VCaP (cell line): ENCODE results near the gene FAM3A.
"Not testable (repeated sequence)": the region's sequence is repeated elsewhere in the genome, so short reads cannot be mapped to it uniquely, and the experiment has no call there.

Experiments
- H3K27ac ChIP-seq: fragments of 450-650 bp; 2 replicates; pipeline ENCODE4 v1.5.1; 2017
- CTCF ChIP-seq: fragments of 450-650 bp; conservative IDR thresholded peaks from 2 replicates; pipeline ENCODE4 v1.5.1; 2017; ENCODE audit warnings: mild to moderate bottlenecking, moderate library complexity

FAM3A gene

GRCh38 chrX:154505734-154506133 is 10.3 kb downstream of the FAM3A start:
- H3K27ac ChIP-seq, result no peak overlapping the region

DNA sequence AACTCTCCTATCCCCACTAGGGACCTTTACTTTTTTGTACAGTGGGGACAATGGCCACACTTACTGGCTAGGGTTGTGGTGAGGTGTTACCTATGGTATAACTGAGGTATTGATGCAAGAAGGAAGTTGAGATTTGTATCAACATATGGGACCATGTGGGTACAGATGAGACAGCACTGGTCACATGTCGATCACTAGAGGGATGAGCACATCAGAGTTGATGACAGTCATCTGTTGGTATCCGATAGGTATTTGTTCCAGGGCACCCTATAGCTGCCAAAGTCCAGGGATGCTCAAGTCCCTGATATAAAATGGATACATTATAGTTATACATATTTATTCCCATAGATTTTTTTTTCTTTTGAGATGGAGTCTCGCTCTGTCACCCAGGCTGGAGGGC is 13.0 kb downstream of the FAM3A start:
- no peak for TF ChIP-seq CTCF
- H3K27ac ChIP-seq, result no peak overlapping the region

More at GRCh38 chrX:154505734-154506133, 10.3 kb downstream of the FAM3A start:
- TF ChIP-seq CTCF, result no peak

- TF ChIP-seq CTCF, result no peak
- H3K27ac ChIP-seq, result no peak overlapping the region
These were observed 13.9 kb downstream of the FAM3A start for GRCh38 chrX:154502098-154502497.

DNA sequence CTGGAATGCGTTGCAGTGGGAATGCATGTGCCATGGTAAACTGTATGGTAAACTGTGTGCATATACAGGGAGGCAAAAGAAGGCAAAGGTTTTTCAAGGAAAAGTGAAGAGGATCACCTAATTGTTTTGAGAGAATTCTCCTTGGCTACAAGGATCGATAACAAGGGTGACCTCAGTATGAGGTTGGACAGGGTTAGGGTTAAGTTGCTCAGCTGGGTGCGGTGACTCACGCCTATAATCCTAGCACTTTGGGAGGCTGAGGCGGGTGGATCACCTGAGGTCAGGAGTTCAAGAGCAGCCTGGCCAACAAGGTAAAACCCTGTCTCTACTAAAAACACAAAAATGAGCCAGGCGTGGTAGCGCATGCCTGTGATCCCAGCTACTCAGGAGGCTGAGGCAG is 14.6 kb downstream of the FAM3A start:
- H3K27ac ChIP-seq, result not testable (repeated sequence)

DNA sequence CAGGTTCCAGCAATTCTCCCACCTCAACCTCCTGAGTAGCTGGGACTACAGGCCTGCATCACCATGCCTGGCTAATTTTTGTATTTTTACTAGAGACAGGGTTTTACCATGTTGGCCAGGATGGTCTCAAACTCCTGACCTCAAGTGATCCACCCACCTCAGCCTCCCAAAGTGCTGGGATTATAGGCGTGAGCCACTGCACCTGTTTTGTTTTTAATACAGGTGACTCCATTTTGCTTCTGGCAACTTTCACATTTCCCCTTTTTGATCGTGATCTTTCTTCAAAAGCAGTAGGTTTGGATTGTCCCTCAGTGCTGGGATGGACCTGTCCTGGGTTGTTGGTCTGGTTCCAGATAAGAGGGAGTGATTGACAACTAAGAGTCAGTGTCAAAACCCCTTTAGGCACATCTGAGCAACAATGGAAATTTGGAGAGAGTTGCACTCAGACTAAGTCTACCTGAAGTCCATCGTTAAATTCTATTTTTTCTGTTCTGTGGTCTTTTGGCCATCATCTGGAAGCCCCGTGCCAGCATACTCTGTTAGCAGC is 19.4 kb downstream of the FAM3A start:
- H3K27ac ChIP-seq, result not testable (repeated sequence)

DNA sequence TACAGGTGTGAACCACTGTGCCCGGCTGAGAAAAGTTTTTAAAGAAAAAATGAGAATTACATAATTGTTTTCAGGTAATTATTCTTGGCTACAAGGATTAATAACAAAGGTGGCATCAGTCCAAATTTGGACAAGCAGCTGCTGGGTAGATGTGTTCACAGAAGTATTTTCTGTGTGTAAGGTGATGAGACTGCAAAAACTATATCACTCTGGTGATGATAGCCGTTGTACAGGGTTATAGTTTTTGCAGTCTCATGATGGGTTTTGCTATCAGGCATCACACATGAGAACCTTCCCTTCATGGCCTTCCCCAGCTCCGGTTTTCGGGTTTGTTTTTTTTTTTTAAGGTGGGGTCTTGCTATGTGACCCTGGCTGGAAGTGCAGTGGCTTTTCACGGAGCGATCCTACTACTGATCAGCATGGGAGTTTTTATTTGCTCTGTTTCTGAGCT is 20.5 kb downstream of the FAM3A start:
- no peak overlapping the region for H3K27ac ChIP-seq
- no peak for TF ChIP-seq CTCF

GRCh38 chrX:154494715-154495114 is 21.3 kb downstream of the FAM3A start:
- no peak for TF ChIP-seq CTCF
- no peak overlapping the region for H3K27ac ChIP-seq

DNA sequence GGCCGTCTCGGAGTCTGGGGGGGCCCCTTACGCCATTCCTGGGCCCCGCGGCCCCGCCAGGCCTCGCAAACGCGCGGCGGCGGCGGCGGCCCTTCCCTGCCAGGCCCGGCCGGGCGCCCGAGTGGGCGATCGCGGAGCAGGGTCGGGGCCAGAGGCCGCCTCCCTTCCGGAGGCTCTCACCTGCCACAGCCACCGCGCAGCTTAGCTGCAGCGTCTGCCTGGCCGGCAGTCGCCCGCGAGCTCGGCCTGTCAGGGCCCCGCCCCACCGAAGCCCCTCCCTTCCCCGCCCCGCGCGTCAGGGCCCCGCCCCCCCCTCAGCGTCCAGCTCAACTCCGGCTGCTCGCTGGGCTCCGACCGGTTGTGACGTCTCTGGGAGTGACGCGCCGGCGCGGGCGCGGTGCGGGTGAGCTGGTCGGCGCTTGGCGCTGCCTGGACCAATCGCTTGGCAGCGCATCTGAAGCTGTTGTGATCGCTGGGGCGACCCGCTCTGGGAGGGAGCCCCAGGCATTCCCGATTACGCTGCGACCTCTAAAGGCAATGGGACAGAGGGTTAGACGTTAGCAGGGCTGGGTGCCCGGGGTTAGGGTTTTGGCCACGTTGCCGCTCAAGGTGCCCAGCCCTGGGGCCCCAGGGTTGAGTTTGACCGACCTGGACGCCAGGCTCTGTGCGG is 25.5 kb downstream of the FAM3A start, which contains the start of gene SLC10A3:
Gene SLC10A3 (minus strand): TSS at position 216 of the 670 bp plus-strand sequence. CDS start 1,689 bp downstream, outside the sequence.
- TF ChIP-seq CTCF, result 0 out of 2 replicates have a peak, but pooled peaks have one; percentile 9
- H3K27ac ChIP-seq, result peak within 1 kb of the TSS; percentile 82
